OCI-M2 (cell line): ENCODE results near the gene FMN1.

Experiments
- DNase-seq: peaks from one replicate; lab custom pipeline; 2025; ENCODE audit not compliant: unreplicated experiment; lab: John Stamatoyannopoulos, UW

Gene FMN1

DNA sequence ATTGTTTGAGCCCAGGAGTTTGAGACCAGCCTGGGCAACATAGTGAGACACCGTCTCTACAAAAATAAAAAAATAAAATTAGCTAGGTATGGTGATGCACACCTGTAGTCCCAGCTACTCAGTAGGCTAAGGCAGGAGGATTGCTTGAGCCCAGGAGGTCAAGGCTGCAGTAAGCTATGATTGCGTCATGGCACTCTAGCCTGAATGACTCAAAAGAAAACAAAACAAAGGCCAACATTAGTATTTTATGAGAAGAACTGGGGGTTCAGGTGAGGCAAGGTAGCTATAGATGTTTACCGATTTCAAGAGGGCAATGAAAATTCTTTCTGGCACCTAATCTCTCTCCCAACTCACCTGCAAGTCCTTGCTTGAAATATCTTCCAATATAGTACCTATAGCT is 399.5 kb downstream of the FMN1 start:
- DNase-seq: no peak

DNA sequence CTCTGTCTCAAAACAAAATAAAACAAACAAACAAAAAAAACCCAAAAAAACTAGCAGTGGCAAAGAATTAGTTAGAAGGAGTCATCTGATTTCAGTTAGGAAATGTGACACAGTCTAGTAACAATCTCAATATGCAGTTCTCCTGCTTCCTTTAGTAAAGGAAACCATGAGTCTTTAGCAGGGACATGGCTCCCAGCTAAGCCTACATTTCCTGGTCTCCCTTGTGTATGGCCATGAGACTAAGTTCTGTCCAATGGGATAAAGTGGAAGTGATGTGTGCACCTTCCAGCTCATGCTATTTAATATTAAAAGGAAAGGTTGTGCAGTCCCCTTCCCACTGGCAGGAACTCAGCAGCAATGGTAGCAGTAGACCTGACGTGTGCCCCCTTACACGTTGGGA is 402.1 kb downstream of the FMN1 start:
- DNase-seq: no peak

GRCh38 chr15:32790352-32790999 is 404.0 kb downstream of the FMN1 start:
- no peak for DNase-seq

GRCh38 chr15:32787949-32788348 is 406.6 kb downstream of the FMN1 start:
- DNase-seq: no peak

DNA sequence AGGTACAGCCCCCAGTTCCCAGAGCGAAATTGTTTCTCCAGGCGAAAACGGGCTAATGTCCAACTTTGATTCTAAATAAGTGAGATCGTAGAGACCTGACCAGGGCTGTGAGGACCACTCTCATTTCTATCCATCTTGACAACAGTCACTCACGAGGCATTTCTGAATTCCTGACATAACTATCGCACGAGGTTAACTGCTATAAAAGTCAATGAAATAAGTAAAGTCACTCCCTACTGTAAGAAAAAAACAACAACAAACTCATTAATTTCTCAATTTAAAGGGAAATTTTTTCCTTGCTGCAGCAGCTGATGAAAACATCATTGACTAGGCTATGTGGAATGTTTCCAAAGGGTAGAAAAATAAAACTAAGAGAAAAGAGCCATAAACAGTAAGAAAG is 407.6 kb downstream of the FMN1 start:
- no peak for DNase-seq

DNA sequence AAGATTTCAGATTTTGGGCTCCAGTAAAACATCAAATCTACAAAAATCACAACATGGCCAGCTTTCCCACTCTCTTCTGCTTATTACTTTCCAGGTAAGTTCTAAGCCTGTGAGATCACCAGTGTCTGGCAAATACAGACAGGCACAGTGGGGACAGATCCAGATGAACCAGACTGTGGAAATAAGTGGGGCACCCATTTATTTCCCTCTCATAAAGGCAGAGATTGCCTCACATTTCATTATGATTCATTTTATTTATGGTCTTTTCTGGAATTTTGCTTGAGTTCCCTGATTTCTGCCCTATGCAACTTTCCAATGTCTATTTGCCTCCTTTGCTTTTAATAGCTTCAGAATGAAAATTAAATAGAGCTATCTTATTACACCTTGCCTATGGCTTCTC is 409.9 kb downstream of the FMN1 start:
- DNase-seq: no peak

- no peak for DNase-seq
Measured at GRCh38 chr15:32781781-32782180, 412.7 kb downstream of the FMN1 start.

DNA sequence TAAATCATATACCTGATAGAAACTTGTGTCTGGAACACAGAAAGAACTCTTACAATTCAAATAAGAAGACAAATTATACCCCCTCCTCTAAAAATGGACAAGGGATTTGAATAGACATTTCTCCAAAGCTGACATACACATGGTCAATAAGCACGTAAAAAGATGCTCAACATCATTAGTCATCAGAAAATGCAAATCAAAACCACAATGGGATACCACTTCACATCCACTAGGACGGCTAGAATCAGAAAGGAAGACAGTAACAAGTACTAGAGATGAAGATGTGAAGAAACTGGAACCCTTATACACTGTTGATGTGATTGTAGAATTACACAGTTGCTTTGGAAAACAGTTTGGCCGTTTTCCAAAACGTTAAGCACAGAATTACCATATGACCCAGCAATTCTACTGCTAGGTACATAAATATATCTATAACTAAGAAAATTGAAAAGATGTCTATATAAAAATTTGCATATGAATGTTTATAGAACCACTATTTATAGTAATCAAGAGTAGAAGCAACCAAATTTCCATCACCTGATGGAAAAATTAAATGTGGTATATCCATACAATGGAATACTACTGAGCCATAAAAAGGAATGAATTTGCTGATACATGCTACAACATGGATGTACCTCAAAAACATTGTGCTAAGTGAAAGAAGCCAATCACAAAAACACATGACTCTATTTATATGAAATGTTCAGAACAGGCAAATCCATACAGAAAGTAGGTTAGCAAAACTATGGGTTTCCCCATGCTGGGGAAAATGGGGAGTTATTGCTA is 415.9 kb downstream of the FMN1 start:
- no peak for DNase-seq

DNA sequence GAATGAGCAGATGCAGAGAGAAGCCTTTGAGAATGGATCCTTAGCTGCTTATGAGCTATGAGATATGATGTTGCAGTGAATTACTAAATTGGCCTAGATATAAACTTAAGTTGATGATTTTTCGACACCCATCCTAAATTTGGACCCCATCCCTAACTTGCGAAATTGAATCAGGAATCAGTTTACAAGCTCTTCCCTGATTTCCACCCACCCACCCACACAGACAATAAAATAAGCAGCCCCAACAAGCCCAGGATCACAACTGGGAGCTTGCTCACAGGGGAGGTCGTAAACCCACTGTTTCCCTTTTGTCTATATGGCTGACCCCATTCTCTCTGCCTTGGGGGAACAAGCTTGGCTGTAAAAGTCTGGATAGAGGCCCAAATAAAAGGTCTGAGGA is 419.4 kb downstream of the FMN1 start:
- DNase-seq: no peak

- no peak for DNase-seq
Measured at GRCh38 chr15:32774022-32774421, 420.5 kb downstream of the FMN1 start.

GRCh38 chr15:32767236-32767635 is 427.3 kb downstream of the FMN1 start:
- no peak for DNase-seq

DNA sequence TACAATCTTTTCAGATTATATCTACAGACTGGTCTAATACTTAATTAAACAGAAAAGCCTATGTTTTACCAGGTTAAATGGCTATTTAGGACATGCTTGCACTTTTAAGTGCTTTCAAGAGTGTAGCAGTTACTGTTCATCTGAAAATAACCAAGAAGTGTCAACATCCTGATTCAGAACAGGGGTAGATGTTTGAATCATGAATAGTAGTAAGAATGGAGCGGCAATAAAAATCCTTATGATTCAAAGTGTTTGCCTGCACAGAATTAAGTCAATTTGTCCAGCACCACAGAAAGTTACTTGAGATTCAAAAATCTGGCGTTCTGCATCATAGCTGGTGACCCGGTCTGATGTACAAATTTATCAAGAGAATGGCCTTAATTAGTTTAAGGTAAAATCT is 428.4 kb downstream of the FMN1 start:
- no peak for DNase-seq

GRCh38 chr15:32765236-32765635 is 429.3 kb downstream of the FMN1 start:
- no peak for DNase-seq

DNA sequence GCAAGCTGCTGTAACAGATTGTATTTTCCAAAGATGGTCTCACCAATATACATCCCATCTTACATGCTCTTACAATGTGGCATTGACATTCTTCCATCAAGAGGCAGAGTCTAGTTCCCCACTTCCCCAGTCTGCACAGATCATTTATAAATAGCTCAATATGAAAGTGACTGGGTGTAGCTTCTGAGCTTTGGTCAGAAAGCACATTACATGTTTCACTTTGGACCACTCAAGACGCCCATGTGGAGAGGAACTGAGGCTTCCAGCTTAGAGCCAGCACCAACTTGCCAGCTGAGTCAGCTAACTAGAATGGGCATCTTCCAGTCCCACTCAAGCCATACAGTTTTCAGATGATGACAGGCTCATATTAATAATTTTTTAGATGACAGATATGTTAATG is 431.2 kb downstream of the FMN1 start:
- DNase-seq: no peak

DNA sequence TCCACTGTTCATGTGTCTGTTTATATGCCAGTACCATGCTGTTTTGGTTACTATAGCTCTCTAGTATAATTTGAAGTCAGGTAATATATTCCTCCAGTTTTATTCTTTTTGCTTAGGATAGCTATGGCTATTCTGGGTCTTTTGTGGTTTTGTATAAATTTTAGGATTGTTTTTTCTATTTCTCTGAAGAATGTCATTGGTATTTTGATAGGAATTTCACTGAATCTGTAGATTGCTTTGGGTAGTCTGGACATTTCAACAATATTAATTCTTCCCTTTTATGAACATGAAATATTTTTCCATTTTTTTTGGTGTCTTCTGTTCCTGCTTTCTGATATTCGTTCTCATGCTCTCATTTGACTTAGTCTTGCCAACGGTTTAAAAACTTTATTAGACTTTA is 437.1 kb downstream of the FMN1 start:
- no peak for DNase-seq

GRCh38 chr15:32750979-32751378 is 443.5 kb downstream of the FMN1 start:
- DNase-seq: no peak

- no peak for DNase-seq
Measured at GRCh38 chr15:32747921-32748342, 446.6 kb downstream of the FMN1 start.

- DNase-seq: no peak
Measured at GRCh38 chr15:32746116-32746857, 448.2 kb downstream of the FMN1 start.

DNA sequence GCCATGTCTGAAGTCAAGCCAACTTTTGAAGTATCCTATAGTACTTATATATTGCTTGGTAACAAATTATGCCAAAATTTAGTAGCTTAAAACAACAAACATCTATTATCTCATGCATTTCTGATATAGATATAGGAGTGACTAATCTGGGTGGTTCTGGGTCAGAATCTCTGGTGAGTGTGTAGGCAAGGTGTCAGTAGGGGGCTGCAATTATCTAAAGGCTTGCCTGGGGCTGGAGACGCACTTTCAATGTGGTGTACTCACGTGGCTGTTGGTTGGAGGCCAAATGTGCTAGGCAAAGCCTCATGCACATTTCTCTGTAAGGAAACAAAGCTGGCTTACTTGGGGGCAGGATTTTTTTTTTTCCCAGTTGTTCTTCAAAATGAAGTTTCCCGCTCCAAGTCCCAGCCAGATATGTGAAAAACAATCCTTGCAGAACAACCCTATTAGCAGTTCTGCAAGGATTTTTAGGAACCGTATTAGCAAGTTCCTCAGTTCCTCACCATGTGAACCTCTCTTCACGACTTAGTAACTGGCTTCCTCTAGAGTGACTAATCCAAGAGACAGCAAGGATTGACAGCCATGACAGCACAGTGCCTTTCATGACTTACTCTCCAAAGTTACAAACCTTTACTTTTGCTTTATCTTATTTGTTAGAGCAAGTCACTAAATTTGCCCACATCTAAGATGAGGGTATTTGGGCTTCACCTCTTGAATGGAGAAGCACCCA is 450.9 kb downstream of the FMN1 start:
- no peak for DNase-seq

- no peak for DNase-seq
Measured at GRCh38 chr15:32739522-32740063, 454.9 kb downstream of the FMN1 start.

- no peak for DNase-seq
Measured at GRCh38 chr15:32738666-32739065, 455.8 kb downstream of the FMN1 start.
